Activated T-cell treated with anti-CD3 and anti-CD28 coated beads, Interleukin-2, amount 50 U/mL, for 4 hours (primary cell): ENCODE measurements around the gene GALK2. TPM values are rescaled to one million over a fixed set of nuclear protein-coding genes. Genes with fewer than 3 reads are reported as not detected.
"Not testable (repeated sequence)": the region's sequence is repeated elsewhere in the genome, so short reads cannot be mapped to it uniquely, and the experiment has no call there.

ENCODE experiments used
- ATAC-seq, 2 donors: fragments of 200-7000 bp; cut with Tn5 transposase; one replicate each; pipeline ENCODE4 v1.10.0; 2021
- DNase-seq: peaks from one replicate; pipeline ENCODE4 v3.0.0-alpha.2; 2020
- H3K27me3 Mint-ChIP-seq: one replicate; pipeline ENCODE4 v1.8.0; 2021; ENCODE audit warnings: low read depth, mixed read lengths
- H3K36me3 Mint-ChIP-seq: one replicate; pipeline ENCODE4 v1.8.0; 2022; ENCODE audit warnings: mixed read lengths; ENCODE audit not compliant: insufficient read depth
- H3K4me1 Mint-ChIP-seq: one replicate; pipeline ENCODE4 v1.8.0; 2021; ENCODE audit warnings: low read depth, mixed read lengths
- H3K4me3 Mint-ChIP-seq: one replicate; pipeline ENCODE4 v1.8.0; 2021; ENCODE audit warnings: mild to moderate bottlenecking, moderate library complexity, mixed read lengths
- H3K9me3 Mint-ChIP-seq: one replicate; pipeline ENCODE4 v1.8.0; 2021; ENCODE audit warnings: mixed read lengths
- total RNA-seq, 3 donors: library from RNA; stranded (reverse); gene quantifications; one replicate each; pipeline ENCODE4 v1.2.1, GENCODE V29; 2021

Gene GALK2
- total RNA-seq, 3 donors from 2014 or later: 23.0 to 25.6 (median 24.5) TPM

DNA sequence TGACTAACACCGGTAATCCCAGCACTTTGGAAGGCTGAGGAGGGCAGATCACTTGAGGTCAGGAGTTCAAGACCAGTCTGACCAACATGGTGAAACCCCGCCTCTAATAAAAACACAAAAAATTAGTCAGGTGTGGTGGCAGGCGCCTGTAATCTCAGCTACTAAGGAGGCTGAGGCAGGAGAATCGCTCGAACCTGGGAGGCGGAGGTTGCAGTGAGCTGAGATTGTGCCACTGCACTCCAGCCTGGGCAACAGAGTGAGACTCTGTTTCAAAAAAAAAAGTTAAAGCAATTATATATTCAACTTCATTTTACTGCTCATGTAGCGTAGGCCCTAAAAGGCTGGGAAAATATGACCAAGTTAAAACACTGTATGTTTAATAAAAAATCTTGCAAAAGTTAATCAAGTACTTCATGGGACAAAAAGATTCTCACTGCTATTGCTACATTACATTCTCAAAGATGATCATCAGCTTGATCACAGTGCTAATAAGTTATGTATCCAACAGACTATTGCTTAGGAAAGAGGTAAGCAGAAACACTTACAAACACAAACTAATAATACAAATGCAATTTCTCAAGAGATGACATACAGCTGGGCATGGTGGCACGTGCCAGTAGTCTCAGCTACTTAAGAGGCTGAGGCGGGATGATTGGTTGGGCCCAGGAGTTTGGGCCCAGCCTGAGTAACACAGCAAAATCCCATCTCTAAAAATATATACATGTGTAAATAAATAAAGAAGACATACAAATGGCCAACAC, 17.3 kb upstream of the GALK2 start:
- peaks cover 9% of the 10 kb centered on the region for H3K36me3 Mint-ChIP-seq
- H3K9me3 Mint-ChIP-seq: no peaks in the 10 kb centered on the region
- H3K4me3 Mint-ChIP-seq: peak overlapping the region; percentile 94
- H3K27me3 Mint-ChIP-seq: no peaks in the 10 kb centered on the region
- peaks cover 62% of the 10 kb centered on the region for H3K4me1 Mint-ChIP-seq
- ATAC-seq (no peak), DNase-seq (no peak)

- H3K4me3 Mint-ChIP-seq: peak overlapping the region; percentile 94
- H3K27me3 Mint-ChIP-seq: no peaks in the 10 kb centered on the region
- peaks cover 51% of the 10 kb centered on the region for H3K4me1 Mint-ChIP-seq
- DNase-seq (no peak), ATAC-seq (no peak)
- H3K36me3 Mint-ChIP-seq: peaks cover 5% of the 10 kb centered on the region
- H3K9me3 Mint-ChIP-seq: no peaks in the 10 kb centered on the region
Measured at GRCh38 chr15:49154359-49154758, 15.7 kb upstream of the GALK2 start.

DNA sequence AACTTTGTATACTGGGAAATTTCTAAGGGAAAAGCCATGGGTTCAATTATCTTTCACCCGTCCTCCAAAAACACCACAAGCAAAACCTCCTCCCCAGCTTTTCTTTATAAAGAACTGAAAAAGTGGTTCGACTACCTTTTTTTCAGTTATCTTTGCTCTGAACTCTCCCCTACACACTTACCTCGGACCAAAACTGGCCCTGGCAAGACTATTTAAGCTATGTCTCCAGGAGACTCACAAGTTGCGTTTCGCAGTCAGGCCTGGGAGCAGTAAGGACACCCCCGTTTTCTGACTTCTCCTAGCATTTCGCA, 15.3 kb upstream of the GALK2 start:
- H3K36me3 Mint-ChIP-seq: peaks cover 4% of the 10 kb centered on the region
- peak overlapping the region; percentile 94 for H3K4me3 Mint-ChIP-seq
- ATAC-seq (no peak), DNase-seq (no peak)
- H3K9me3 Mint-ChIP-seq: no peaks in the 10 kb centered on the region
- no peaks in the 10 kb centered on the region for H3K27me3 Mint-ChIP-seq
- H3K4me1 Mint-ChIP-seq: peaks cover 48% of the 10 kb centered on the region

DNA sequence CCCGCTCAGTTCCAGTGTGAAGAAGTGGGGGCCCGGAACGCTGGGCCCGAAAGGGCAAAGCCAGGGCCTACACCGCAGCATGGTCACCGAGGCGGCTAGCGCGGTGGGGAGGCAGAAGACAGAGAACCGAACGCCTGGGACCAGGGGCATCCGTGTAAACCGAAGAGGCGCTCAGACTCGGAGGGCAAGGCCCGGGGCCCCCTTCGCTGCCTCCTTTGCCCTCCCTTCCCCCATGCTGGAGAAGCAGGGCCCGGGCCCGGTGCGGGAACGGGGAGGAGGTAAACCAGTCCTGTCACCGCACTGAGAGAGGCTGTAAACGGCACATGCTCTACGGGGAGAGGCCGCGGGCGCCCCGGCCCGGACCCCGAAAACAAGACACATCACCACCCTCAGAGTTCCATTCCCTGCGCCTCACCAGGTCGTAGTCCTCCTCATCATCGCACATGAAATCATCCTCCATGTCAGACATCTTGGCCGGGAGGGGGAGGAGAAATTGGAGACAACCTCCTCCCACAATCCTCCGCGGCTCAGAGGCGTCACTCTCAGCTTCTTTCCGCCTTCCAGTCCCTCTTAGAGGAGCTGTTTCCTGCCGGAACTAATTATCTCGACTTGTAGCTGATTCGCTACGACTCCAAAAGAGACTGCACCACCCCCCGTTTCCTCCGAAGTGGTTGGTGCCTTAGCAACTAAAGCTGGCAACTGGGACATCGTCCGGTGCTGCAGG, 14.8 kb upstream of the GALK2 start, which contains the start of gene COPS2:
Gene COPS2, minus strand, starts transcription at position 490 of the 724 bp plus-strand sequence. Its CDS starts 21 bp downstream, at position 469.
- peaks cover 47% of the 10 kb centered on the region for H3K4me1 Mint-ChIP-seq

GRCh38 chr15:49155834-49156627, 14.0 kb upstream of the GALK2 start:
- Mint-ChIP-seq H3K36me3 (no peaks in the 10 kb centered on the region), H3K4me1 (peaks cover 44% of the 10 kb centered on the region), H3K9me3 (no peaks in the 10 kb centered on the region), H3K27me3 (no peaks in the 10 kb centered on the region), H3K4me3 (peak overlapping the region; percentile 94)
- DNase-seq (no peak), ATAC-seq (no peak)

More for the DNA sequence above, 14.8 kb upstream of the GALK2 start, which contains the start of gene COPS2:
- Mint-ChIP-seq H3K27me3 (no peaks in the 10 kb centered on the region), H3K36me3 (peaks cover 2% of the 10 kb centered on the region), H3K9me3 (no peaks in the 10 kb centered on the region), H3K4me3 (peak within 1 kb of the TSS; percentile 94)
- DNase-seq: peak; percentile 84
- ATAC-seq: peak; percentile 97

DNA sequence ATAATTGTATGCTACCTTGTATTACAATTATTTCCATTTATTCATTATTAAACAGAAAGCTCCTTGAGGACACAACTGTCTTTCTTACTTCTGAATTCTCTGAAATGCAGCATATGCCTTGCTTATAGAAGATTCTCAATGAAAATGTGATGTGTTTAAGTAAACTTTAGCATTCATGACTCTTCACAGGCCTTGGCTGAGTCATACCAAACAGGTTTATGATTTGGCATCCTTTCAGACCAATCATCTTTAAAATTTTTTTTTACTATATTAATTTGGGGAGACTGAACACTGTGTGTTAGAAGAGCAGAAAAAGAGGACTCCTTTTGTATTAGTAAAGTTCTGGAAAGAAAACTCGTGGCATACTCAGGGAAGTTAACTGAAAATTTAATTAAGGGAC, 6.4 kb upstream of the GALK2 start:
- no peak for ATAC-seq
- Mint-ChIP-seq H3K27me3 (no peaks in the 10 kb centered on the region), H3K36me3 (peaks cover 12% of the 10 kb centered on the region)

GRCh38 chr15:49164865-49165264, 5.2 kb upstream of the GALK2 start:
- Mint-ChIP-seq H3K9me3 (no peaks in the 10 kb centered on the region), H3K36me3 (peaks cover 12% of the 10 kb centered on the region), H3K4me1 (peaks cover 9% of the 10 kb centered on the region), H3K4me3 (no peak overlapping the region), H3K27me3 (no peaks in the 10 kb centered on the region)
- no peak for ATAC-seq
- no peak for DNase-seq

More for the DNA sequence above, 6.4 kb upstream of the GALK2 start:
- H3K9me3 Mint-ChIP-seq: no peaks in the 10 kb centered on the region
- H3K4me3 Mint-ChIP-seq: no peak overlapping the region
- DNase-seq: no peak
- peaks cover 2% of the 10 kb centered on the region for H3K4me1 Mint-ChIP-seq

DNA sequence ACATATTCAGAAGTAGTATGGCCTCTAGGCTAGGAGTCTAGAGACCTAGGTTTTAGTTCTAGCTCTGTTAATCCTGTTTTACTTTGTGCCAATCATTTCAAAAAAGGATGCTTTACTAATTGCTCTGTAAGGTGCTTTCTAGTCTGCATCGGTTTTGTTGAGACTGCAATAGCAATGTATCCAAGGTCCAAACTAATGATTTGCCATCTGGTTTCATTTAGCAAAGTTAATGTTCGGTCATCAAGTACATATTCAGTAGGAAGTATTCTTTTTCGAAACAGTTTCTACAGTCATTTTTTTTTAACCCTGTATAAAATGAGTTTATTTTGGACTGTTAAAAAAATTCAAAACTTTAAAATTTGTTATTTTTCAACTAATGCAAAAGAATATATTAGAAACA, 2.0 kb upstream of the GALK2 start:
- Mint-ChIP-seq H3K36me3 (peaks cover 4% of the 10 kb centered on the region), H3K4me3 (no peak overlapping the region), H3K9me3 (no peaks in the 10 kb centered on the region), H3K4me1 (peaks cover 34% of the 10 kb centered on the region), H3K27me3 (no peaks in the 10 kb centered on the region)
- ATAC-seq: no peak
- no peak for DNase-seq

GRCh38 chr15:49171790-49172189, 1.7 kb downstream of the GALK2 start:
- Mint-ChIP-seq H3K27me3 (no peaks in the 10 kb centered on the region), H3K36me3 (peaks cover 4% of the 10 kb centered on the region), H3K9me3 (no peaks in the 10 kb centered on the region), H3K4me3 (peak overlapping the region; percentile 96), H3K4me1 (peaks cover 46% of the 10 kb centered on the region)
- DNase-seq: no peak
- no peak for ATAC-seq

DNA sequence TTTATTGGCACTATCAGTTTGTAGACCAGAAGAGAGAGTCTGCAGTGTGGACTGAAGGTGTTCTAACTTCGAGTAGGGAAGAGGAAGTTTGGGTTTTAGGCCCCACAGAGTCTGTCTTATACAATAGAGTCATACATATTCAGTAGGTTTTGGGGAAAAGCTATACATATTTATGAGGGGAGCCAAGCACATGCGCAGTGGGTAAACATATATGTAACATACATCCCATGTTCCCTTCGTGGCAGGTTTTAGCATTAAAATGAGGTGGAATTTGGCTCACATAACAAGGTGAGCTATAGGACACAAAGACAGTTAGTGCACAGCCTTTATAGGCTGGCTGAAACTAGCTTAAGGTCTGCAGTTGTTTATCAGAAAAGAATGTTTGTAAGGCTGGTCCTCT, 4.9 kb downstream of the GALK2 start:
- ATAC-seq (no peak), DNase-seq (no peak)
- H3K9me3 Mint-ChIP-seq: no peaks in the 10 kb centered on the region
- H3K4me1 Mint-ChIP-seq: peaks cover 40% of the 10 kb centered on the region
- H3K27me3 Mint-ChIP-seq: no peaks in the 10 kb centered on the region
- H3K36me3 Mint-ChIP-seq: peaks cover 8% of the 10 kb centered on the region
- H3K4me3 Mint-ChIP-seq: no peak overlapping the region

DNA sequence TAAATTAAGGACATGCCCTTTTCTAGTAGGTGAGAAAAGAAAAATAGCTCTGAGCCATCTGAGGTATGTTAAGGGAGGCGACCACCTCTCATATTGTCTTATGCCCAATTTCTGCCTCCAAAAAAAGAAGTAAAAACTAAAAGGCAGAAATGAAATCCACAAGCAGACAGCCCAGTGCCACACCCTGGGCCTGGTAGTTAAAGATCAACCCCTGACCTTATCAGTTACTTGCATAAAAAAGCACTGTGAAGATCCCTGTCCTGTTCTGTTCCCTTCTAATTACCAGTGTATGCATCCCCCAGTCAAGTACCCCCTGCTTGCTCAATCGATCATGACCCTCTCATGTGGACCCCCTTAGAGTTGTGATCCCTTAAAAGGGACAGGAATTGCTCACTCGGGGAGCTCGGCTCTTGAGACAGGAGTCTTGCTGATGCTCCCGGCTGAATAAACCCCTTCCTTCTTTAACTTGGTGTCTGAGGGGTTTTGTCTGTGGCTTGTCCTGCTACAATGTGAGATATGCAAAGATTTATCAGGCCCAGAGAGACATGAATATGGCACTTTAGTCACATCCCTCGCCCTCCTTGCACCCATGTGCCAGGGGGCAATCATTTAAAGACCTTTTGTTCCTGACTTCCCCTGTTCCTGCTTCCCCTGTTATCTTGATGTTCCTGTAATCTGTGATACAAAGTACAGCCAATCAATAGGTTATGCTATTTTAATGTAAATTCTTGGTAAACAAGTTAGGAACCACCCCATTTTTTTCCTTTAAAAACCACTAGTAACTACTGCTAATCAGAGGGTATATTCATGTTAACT, 5.7 kb downstream of the GALK2 start:
- not testable (repeated sequence) for H3K9me3 Mint-ChIP-seq, H3K4me3 Mint-ChIP-seq, H3K36me3 Mint-ChIP-seq, DNase-seq, ATAC-seq, H3K27me3 Mint-ChIP-seq
- H3K4me1 Mint-ChIP-seq: peaks cover 32% of the 10 kb centered on the region

- Mint-ChIP-seq H3K4me1 (peaks cover 13% of the 10 kb centered on the region), H3K4me3 (no peak overlapping the region), H3K27me3 (no peaks in the 10 kb centered on the region), H3K36me3 (peaks cover 12% of the 10 kb centered on the region), H3K9me3 (no peaks in the 10 kb centered on the region)
- ATAC-seq (no peak), DNase-seq (no peak)
Measured at GRCh38 chr15:49178497-49178896, 8.4 kb downstream of the GALK2 start.

GRCh38 chr15:49179433-49180190, 9.6 kb downstream of the GALK2 start:
- DNase-seq (no peak), ATAC-seq (no peak)
- Mint-ChIP-seq H3K9me3 (no peaks in the 10 kb centered on the region), H3K27me3 (no peaks in the 10 kb centered on the region), H3K4me3 (no peak overlapping the region), H3K4me1 (peaks cover 13% of the 10 kb centered on the region), H3K36me3 (peaks cover 14% of the 10 kb centered on the region)
